D721Med (cell line): ENCODE data around the gene STARD7.
"Not testable (repeated sequence)": the region's sequence is repeated elsewhere in the genome, so short reads cannot be mapped to it uniquely, and the experiment has no call there.

Experiments
- DNase-seq: peaks from one replicate; pipeline ENCODE4 v3.0.0; 2011; ENCODE audit warnings: low spot score; ENCODE audit not compliant: insufficient read length
- FAIRE-seq: peaks from 2 replicates; lab custom pipeline; 2011; peaks lifted over from hg19 to GRCh38; lab: Jason Lieb, UNC
- CTCF ChIP-seq: IDR thresholded peaks from 2 replicates; pipeline ENCODE4 v1.5.1; 2012; ENCODE audit warnings: mild to moderate bottlenecking, control low read depth; ENCODE audit not compliant: insufficient read depth; ENCODE audit errors: missing control alignments

STARD7 gene

GRCh38 chr2:96145848-96146152 is 62.8 kb downstream of the STARD7 start:
- DNase-seq: no peak
- TF ChIP-seq CTCF: no peak

GRCh38 chr2:96145036-96145847 is 63.4 kb downstream of the STARD7 start, which contains the start of gene DUSP2:
DUSP2 (minus strand) TSS chr2:96145440; CDS start chr2:96145354, 86 bp downstream.
- no peak for TF ChIP-seq CTCF
- no peak for DNase-seq
- FAIRE-seq: no peak

More at GRCh38 chr2:96145848-96146152, 62.8 kb downstream of the STARD7 start:
- FAIRE-seq: no peak

GRCh38 chr2:96144481-96145035 is 64.1 kb downstream of the STARD7 start:
- no peak for FAIRE-seq
- no peak for DNase-seq
- no peak for TF ChIP-seq CTCF

GRCh38 chr2:96143848-96144480 is 64.7 kb downstream of the STARD7 start:
- TF ChIP-seq CTCF: no peak
- no peak for FAIRE-seq
- DNase-seq: no peak

- TF ChIP-seq CTCF: no peak
- DNase-seq (no peak), FAIRE-seq (no peak)
Measured at GRCh38 chr2:96143231-96143847, 65.3 kb downstream of the STARD7 start.

- no peak for FAIRE-seq
- no peak for DNase-seq
- TF ChIP-seq CTCF: no peak
Measured at GRCh38 chr2:96142217-96143113, 66.2 kb downstream of the STARD7 start.

- FAIRE-seq, DNase-seq: not testable (repeated sequence)
Measured at GRCh38 chr2:96141624-96141967, 67.0 kb downstream of the STARD7 start.
